Suppressor macrophage treated with lipopolysaccharide for 4 hours (primary cell): ENCODE measurements around the gene CCDC186.
A peak's percentile ranks its signal among the peaks of the same experiment; 100 is the strongest.
"Not testable (repeated sequence)": the region's sequence is repeated elsewhere in the genome, so short reads cannot be mapped to it uniquely, and the experiment has no call there.

Experiments
- DNase-seq: peaks from one replicate; pipeline ENCODE4 v3.0.0-alpha.2; 2020

CCDC186 gene

GRCh38 chr10:114172776-114173602, 1.0 kb downstream of the CCDC186 start:
- peak; percentile 4 for DNase-seq

DNA sequence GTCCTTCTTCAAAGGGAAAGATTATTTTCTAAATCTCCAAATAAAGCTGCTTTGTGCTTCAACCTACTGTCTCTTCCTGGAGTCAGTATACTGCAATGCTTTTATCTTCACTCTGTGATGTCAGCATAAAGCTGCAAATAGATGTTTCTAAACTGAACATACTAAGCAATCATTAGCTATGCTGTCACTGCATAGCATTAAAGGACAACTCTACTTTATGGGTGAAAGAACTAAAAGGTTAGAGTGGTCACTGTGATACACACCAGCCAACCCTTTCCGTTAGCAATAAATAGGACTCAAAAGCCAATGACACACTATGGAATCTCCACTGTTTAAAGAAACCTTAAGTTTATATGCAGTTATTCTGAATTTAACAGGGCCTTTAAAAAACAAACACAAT, 1.8 kb downstream of the CCDC186 start:
- peak; percentile 8 for DNase-seq

- DNase-seq: no peak
Observed at GRCh38 chr10:114168450-114169009, 5.5 kb downstream of the CCDC186 start.

DNA sequence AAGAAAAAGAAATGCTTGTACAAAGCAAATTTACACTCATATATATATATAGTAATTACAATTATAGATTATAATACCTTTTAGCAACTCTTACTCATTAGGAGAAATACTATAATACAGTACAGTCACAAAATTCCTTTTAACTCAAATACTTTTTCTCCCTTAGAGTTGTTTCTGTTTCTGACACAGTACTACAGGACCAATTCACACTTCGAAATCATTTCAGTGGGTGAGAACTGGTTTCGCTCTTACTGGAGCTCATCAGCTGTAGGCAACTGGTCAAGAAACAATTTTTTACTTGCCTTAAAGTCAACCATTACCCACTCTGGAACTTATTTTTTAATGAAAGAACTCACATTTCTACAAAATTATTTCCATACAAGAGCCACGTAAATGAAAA, 6.0 kb downstream of the CCDC186 start:
- DNase-seq: no peak

- no peak for DNase-seq
Observed at GRCh38 chr10:114166494-114166893, 7.5 kb downstream of the CCDC186 start.

DNA sequence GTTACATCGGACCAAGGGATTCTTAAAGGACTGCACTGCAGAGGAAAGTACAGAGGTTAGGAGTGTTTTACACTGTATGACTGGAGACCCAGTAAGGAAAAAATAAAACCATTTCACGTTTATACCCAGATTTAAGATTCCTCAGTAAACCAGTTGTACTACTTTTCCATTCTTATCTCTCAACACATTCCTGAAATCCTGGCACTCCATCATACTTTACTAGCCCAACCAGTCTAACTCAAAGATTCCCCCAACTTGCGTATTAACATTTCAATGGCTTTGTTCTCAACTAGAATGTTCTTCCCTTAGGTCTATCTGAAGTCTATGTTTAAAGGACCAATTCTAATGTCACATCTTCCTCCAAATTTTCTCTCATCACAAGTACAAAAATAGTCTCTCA, 8.0 kb downstream of the CCDC186 start:
- no peak for DNase-seq

DNA sequence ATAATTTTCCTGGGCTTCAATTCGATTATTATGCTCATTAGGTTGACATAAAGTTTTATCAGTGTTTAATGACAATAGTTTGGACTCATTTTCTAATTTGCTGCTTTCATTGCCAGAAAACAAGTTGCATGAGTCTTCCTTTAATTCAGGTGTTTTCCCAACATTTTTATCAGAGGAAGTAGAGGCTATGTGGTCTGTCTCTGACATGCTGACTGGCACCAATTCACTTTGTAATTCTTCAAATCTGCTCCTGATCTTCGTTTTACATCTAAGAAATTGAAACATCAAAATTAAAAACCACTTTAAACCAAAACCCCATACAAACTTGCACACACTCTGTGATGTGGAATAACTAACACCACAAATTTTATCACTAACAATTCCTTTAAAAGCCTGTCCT, 10.9 kb downstream of the CCDC186 start:
- no peak for DNase-seq

- DNase-seq: no peak
Observed at GRCh38 chr10:114157912-114158311, 16.1 kb downstream of the CCDC186 start.

GRCh38 chr10:114151892-114152291, 22.1 kb downstream of the CCDC186 start:
- no peak for DNase-seq

DNA sequence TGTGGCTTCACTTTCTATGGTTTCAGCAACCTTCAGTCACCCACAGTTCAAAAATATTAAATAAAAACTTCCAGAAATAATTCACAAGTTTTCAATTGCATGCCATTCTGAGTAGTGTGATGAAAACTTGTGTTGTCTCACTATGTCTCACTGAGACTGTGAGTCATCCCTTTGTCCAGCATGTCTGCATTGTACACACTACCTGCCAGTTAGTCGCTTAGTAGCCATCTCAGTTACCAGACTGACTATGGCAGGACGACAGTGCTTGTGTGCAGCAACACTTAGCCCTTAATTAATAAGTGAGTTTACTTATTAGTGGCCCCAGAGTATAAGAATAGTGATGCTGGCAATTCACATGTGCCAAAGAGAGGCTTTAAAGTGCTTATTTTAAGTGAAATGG, 22.5 kb downstream of the CCDC186 start:
- no peak for DNase-seq

DNA sequence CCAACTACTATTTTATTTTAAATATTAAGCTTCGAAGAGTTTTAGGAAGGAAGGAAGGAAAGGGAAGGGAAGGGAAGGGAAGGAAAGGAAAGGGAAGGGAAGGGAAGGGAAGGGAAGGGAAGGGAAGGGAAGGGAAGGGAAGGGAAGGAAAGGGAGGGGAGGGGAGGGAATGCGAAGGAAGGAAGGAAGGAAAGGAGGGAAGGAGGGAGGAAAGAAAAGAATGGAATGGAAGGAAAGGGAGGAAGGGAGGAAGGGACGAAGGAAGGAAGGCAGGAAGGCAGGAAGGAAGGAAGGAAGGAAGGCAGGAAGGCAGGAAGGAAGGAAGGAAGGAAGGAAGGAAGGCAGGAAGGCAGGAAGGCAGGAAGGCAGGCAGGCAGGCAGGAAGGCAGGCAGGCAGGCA, 24.5 kb downstream of the CCDC186 start:
- DNase-seq: not testable (repeated sequence)

DNA sequence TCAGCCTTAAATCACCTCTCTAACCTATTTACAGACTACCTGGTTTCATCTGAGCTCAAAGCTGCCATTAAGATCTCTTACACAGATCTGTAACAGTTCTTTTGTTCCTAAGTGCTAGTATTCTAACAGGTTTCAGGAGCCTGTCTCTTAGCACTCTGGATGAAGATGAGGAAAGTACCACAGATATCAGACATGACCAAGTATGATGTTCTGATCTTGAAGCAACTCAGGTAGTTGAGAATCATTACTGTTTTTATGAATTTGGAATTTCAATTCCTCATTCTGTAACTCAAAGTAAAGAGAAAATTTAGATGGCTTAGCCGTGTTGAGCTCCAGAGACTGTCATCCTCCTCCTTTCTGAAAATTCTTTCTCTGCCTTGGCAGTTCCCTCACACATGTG, 30.8 kb downstream of the CCDC186 start:
- DNase-seq: no peak

DNA sequence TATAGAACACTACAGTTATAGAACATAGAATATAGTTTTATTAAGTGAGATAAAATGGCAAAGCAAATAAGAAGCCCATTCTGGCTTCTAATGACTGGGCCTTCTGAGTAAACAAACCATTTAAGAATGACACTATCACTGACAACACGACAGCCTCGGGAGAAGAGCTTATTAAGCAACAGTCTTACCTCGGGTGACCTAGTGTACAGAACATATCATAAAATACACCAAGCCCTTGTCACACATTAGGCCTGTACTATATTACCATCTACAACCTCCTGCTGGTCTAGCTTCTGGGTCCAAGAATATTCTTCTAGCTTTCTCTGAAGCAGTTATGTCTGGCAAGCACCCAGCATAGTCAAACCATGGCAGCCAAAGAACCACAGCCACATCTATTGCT, 32.0 kb downstream of the CCDC186 start:
- no peak for DNase-seq

GRCh38 chr10:114140827-114141226, 33.2 kb downstream of the CCDC186 start:
- DNase-seq: not testable (repeated sequence)

DNA sequence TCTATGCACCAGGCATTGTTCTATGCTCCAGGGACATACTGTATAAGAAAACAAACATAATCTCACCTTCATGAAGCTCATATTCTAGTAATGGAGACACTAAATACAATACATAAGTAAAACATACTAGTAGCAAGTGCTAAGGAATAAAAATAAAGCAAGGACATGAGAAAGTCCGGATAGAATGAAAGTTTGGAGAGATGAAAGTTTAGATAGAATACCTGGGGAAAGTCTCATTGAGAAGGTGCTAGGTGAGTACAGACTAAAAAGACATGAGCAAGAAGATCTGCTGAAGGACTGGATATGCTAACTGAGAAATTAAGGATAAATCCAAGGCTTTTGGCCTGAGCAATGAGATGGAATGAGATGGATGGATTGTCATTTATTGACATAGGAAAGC, 34.0 kb downstream of the CCDC186 start:
- DNase-seq: no peak

- no peak for DNase-seq
Observed at GRCh38 chr10:114138581-114138980, 35.4 kb downstream of the CCDC186 start.

- DNase-seq: no peak
Observed at GRCh38 chr10:114135476-114135875, 38.5 kb downstream of the CCDC186 start.

GRCh38 chr10:114131094-114131493, 42.9 kb downstream of the CCDC186 start:
- DNase-seq: peak; percentile 59

DNA sequence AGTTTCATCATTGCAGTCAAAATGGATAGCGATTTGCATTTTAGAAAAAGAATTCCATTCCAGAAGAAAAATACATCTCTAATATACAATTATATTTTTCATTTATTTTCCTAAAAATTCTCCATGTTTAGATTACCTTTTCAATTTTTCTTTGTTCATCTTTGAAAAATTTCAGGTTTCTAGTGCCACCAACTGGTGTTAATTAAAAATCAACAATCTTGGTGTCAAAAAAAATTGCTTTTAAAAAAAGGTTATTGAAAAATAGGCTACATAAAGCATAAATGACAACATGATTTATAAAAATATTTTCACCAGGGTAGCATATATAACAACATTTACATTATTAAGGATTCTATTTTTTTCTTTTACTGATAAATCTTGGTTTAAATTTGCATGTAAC, 53.0 kb downstream of the CCDC186 start:
- DNase-seq: no peak

GRCh38 chr10:114118514-114118913, 55.5 kb downstream of the CCDC186 start:
- DNase-seq: no peak

- DNase-seq: no peak
Observed at GRCh38 chr10:114117728-114118127, 56.3 kb downstream of the CCDC186 start.

DNA sequence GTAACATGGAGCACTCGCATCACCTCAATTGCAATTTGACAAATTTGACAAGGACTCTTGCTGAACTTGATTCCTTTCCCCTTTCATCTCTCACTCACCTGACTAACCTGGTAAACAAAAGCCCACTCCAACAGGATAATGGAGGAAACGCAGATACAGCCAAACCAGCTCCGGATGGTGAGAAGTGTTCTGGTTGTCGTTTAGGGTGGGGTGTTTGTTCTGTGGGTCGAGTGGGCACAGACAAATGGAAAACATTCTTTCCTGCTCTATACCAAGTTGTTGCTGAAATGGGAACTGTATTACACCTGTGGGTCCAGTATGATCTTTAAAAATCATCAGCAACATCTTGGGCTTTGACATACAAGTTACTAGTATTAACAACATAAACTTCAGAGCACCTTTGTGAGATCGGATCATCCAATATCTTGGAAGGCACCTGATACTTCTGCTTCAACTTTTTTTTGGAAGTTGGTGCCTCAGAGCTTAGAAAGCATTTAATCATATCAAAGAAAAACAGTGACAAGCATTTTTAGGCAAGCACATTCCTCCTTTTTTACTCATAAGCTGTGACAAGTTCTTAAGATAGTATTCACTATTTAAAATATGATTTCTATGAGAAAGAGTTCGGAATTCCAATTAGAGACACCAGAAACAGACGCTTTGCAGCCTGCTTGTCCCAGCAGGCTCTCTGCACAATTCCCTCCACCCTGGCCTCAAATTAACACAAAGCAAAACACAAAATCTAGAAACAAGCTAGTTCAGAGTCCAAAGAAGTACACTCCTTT, 58.1 kb downstream of the CCDC186 start:
- DNase-seq: no peak

DNA sequence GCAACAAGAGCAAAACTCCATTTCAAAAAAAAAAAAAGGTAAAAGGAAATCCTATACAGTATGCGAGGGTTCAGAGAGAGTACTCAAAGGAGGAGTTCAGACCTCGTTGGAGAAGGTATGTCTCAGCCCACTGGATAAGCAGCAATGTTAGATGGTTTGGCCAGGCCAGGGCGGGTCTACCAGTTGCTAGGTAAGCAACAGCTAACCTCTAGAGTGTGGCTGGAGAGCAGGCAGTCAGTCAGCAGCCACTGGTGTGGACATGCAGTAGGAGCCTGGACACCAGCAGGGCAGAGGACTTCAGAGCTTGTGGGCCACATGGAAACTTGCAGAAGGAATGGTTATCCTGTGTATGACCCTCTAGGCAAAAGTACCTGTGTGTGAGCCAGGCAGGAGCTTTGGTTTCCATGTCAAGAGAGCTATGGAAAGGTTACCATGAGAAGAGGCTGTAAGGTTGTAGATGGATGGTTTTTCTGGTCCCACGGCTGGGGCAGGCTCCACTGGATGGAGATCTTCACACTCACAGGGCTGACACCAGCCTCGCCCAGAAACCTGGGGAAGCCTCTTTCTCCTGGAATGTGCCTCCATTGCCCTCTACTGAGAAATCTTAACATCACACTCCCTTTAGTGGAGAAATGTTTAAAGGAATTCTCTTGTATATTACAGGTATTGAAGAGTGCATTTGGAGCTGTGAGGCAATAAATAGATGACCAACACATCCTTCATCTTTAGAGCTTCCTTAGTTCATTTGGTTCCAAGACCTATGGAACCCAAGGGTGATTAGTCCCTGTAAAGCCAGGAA, 63.6 kb downstream of the CCDC186 start:
- DNase-seq: no peak
